H1 (cell line): ENCODE data around the gene RNF220. TPM values are rescaled to one million over a fixed set of nuclear protein-coding genes. Genes with fewer than 3 reads are reported as not detected.
A peak's percentile ranks its signal among the peaks of the same experiment; 100 is the strongest.

Experiments used
- CTCF ChIA-PET: fragments of 300-600 bp; sonication (Branson Sonifier 250); formaldehyde crosslinking; loops from one replicate; lab custom pipeline; 2021; ENCODE audit not compliant: partially characterized antibody; lab: Charles Lee
- POLR2A ChIA-PET: fragments of 300-600 bp; sonication (Branson Sonifier 250); formaldehyde crosslinking; loops from one replicate; lab custom pipeline; 2021; ENCODE audit warnings: inconsistent platforms; ENCODE audit not compliant: partially characterized antibody; lab: Charles Lee
- DNase-seq, 2 experiments: peaks; one replicate each; pipeline versions ENCODE4 v3.0.0 to v3.0.0-alpha.2; 2010 to 2022; ENCODE audit warnings: low spot score in 2 of 2, low read depth in 1 of 2, mixed read lengths in 1 of 2
- FAIRE-seq: peaks from 2 replicates; lab custom pipeline; 2011; peaks lifted over from hg19 to GRCh38; lab: Jason Lieb, UNC
- H2AFZ ChIP-seq: 2 replicates; pipeline ENCODE4 v1.8.1; 2012; ENCODE audit warnings: low read length, inconsistent platforms
- H2AK5ac ChIP-seq: 2 replicates; pipeline ENCODE4 v1.6.1; 2013; ENCODE audit warnings: low read depth, low read length
- H2BK120ac ChIP-seq: replicated peaks from 2 replicates; pipeline ENCODE3; 2013; ENCODE audit warnings: low read depth, low read length, inconsistent platforms
- H2BK12ac ChIP-seq: 2 replicates; pipeline ENCODE4 v1.6.1; 2013; ENCODE audit warnings: low read depth, low read length
- H2BK15ac ChIP-seq: 2 replicates; pipeline ENCODE4 v1.6.1; 2013; ENCODE audit warnings: low read length
- H2BK20ac ChIP-seq: 2 replicates; pipeline ENCODE4 v1.6.1; 2013; ENCODE audit warnings: low read length
- H2BK5ac ChIP-seq: 2 replicates; pipeline ENCODE4 v1.6.1; 2013; ENCODE audit warnings: low read depth, low read length
- H3K14ac ChIP-seq: 2 replicates; pipeline ENCODE4 v1.6.1; 2013; ENCODE audit warnings: inconsistent platforms; ENCODE audit not compliant: insufficient read length
- H3K18ac ChIP-seq: 2 replicates; pipeline ENCODE4 v1.6.1; 2013; ENCODE audit warnings: low read length; ENCODE audit errors: extremely low read depth
- H3K23ac ChIP-seq: 2 replicates; pipeline ENCODE4 v1.6.1; 2013; ENCODE audit warnings: inconsistent platforms; ENCODE audit not compliant: insufficient read length
- H3K23me2 ChIP-seq: 2 replicates; pipeline ENCODE4 v1.6.1; 2013; ENCODE audit warnings: low read depth, low read length
- H3K27ac ChIP-seq: 2 replicates; pipeline ENCODE4 v1.6.1; 2011; ENCODE audit warnings: low read depth, low read length, inconsistent platforms
- H3K27me3 ChIP-seq, 4 experiments: replicated peaks in 1 of 4; 1 replicate in 1 of 4; 2 replicates in 3 of 4; pipeline versions ENCODE4 v1.6.1 to v1.8.1; 2011 to 2013; ENCODE audit warnings: low read length in 3 of 4, mild to moderate bottlenecking in 3 of 4, inconsistent platforms in 2 of 4, mixed read lengths in 2 of 4, moderate library complexity in 1 of 4; ENCODE audit not compliant: control insufficient read depth in 3 of 4, insufficient read depth in 3 of 4; ENCODE audit errors: extremely low read depth in 1 of 4
- H3K36me3 ChIP-seq, 4 experiments: 2 replicates each; pipeline versions ENCODE4 v1.6.1 to v1.8.1; 2011 to 2013; ENCODE audit warnings: mild to moderate bottlenecking in 4 of 4, low read length in 3 of 4, moderate library complexity in 2 of 4, control low read depth in 1 of 4, inconsistent platforms in 1 of 4; ENCODE audit not compliant: insufficient read depth in 4 of 4, control insufficient read depth in 2 of 4
- H3K4ac ChIP-seq: replicated peaks from 2 replicates; pipeline ENCODE3; 2013; ENCODE audit warnings: low read length, low read depth, mixed read lengths, inconsistent platforms; ENCODE audit not compliant: insufficient read length
- H3K4me1 ChIP-seq, 4 experiments: replicated peaks in 1 of 4; 1 replicate in 1 of 4; 2 replicates in 3 of 4; pipeline versions ENCODE4 v1.6.1 to v1.8.1; 2011 to 2013; ENCODE audit warnings: low read length in 3 of 4, inconsistent platforms in 2 of 4, mixed read lengths in 1 of 4; ENCODE audit not compliant: insufficient read depth in 4 of 4, control insufficient read depth in 3 of 4
- H3K4me2 ChIP-seq, 2 experiments: 2 replicates each; pipeline versions ENCODE4 v1.6.1 to v1.8.1; 2011 to 2013; ENCODE audit warnings: low read depth in 2 of 2, low read length in 2 of 2, control low read depth in 1 of 2, inconsistent platforms in 1 of 2, mild to moderate bottlenecking in 1 of 2; ENCODE audit not compliant: insufficient read depth in 1 of 2
- H3K4me3 ChIP-seq, 4 experiments: fragments of 200-600, 300-600 bp in 1 of 4; sonication (generic), shearing (Covaris generic), sonication (Bioruptor Twin) in 1 of 4; 2 replicates each; pipeline versions ENCODE4 v1.5.1 to v1.8.1; 2011 to 2016; ENCODE audit warnings: low read length in 4 of 4, low read depth in 3 of 4, control low read depth in 2 of 4, inconsistent platforms in 2 of 4, mild to moderate bottlenecking in 2 of 4, mixed read lengths in 1 of 4, moderate library complexity in 1 of 4; ENCODE audit not compliant: insufficient read depth in 2 of 4; ENCODE audit errors: extremely low read depth in 1 of 4
- H3K56ac ChIP-seq: replicated peaks from 2 replicates; pipeline ENCODE3; 2013; ENCODE audit warnings: low read depth, mild to moderate bottlenecking, mixed read lengths, low read length, inconsistent platforms; ENCODE audit not compliant: insufficient read length
- H3K79me1 ChIP-seq: 2 replicates; pipeline ENCODE4 v1.6.1; 2013; ENCODE audit warnings: low read depth, low read length, control low read depth
- H3K79me2 ChIP-seq, 2 experiments: 2 replicates each; pipeline versions ENCODE4 v1.6.1 to v1.8.1; 2012 to 2013; ENCODE audit warnings: low read length in 2 of 2, mild to moderate bottlenecking in 2 of 2, inconsistent platforms in 1 of 2; ENCODE audit not compliant: insufficient read depth in 2 of 2, control insufficient read depth in 1 of 2
- H3K9ac ChIP-seq, 4 experiments: replicated peaks in 1 of 4; 1 replicate in 1 of 4; 2 replicates in 3 of 4; pipeline versions ENCODE4 v1.6.1 to v1.8.1; 2011 to 2013; ENCODE audit warnings: low read depth in 3 of 4, low read length in 3 of 4, control low read depth in 2 of 4, mild to moderate bottlenecking in 2 of 4, moderate library complexity in 2 of 4, inconsistent platforms in 1 of 4; ENCODE audit errors: extremely low read depth in 1 of 4
- H3K9me3 ChIP-seq, 2 experiments: 2 replicates each; pipeline versions ENCODE4 v1.6.1 to v1.8.1; 2012 to 2013; ENCODE audit warnings: mild to moderate bottlenecking in 2 of 2, moderate library complexity in 2 of 2, control low read depth in 1 of 2, inconsistent platforms in 1 of 2, low read depth in 1 of 2, low read length in 1 of 2, mixed read lengths in 1 of 2; ENCODE audit not compliant: insufficient read depth in 2 of 2
- H4K20me1 ChIP-seq, 2 experiments: replicated peaks in 1 of 2; 2 replicates each; pipeline versions ENCODE3 to v1.8.1; 2011 to 2013; ENCODE audit warnings: inconsistent platforms in 2 of 2, low read length in 2 of 2, mild to moderate bottlenecking in 1 of 2; ENCODE audit not compliant: insufficient read depth in 2 of 2, control insufficient read depth in 1 of 2
- H4K5ac ChIP-seq: 2 replicates; pipeline ENCODE4 v1.6.1; 2013; ENCODE audit warnings: low read length, low read depth, mixed read lengths, inconsistent platforms; ENCODE audit not compliant: insufficient read length
- H4K8ac ChIP-seq: 2 replicates; pipeline ENCODE4 v1.8.0; 2013; ENCODE audit warnings: mild to moderate bottlenecking, moderate library complexity, low read length, inconsistent platforms; ENCODE audit not compliant: insufficient read depth; ENCODE audit errors: extremely low read depth
- H4K91ac ChIP-seq: replicated peaks from 2 replicates; pipeline ENCODE3; 2013; ENCODE audit warnings: low read length, mixed read lengths, inconsistent platforms; ENCODE audit not compliant: insufficient read length
- CEBPB ChIP-seq: IDR thresholded peaks from 2 replicates; pipeline ENCODE4 v1.6.1; 2012; ENCODE audit warnings: low read depth, low read length
- NRF1 ChIP-seq: IDR thresholded peaks from 2 replicates; pipeline ENCODE4 v1.6.1; 2011; ENCODE audit warnings: mild to moderate bottlenecking, low read depth, low read length, improper control_type of control experiment
- RAD21 ChIP-seq, 2 experiments: IDR thresholded peaks in 1 of 2; conservative IDR thresholded peaks in 1 of 2; 2 replicates each; pipeline ENCODE4 v1.6.1; 2011; ENCODE audit warnings: low read depth in 2 of 2, low read length in 2 of 2, improper control_type of control experiment in 1 of 2, inconsistent platforms in 1 of 2, mild to moderate bottlenecking in 1 of 2, moderate library complexity in 1 of 2
- SP4 ChIP-seq: IDR thresholded peaks from 2 replicates; pipeline ENCODE4 v1.6.1; 2012; ENCODE audit warnings: low read length, inconsistent platforms
- WGBS, 2 experiments: shearing (Covaris generic) in 1 of 2; methylation state at CpG; one replicate each; pipeline versions ENCODE4 v1.1.6 to v1.1.7; 2013 to 2015; ENCODE audit warnings: low lambda C conversion rate in 2 of 2, mixed read lengths in 2 of 2, inconsistent platforms in 1 of 2, low coverage in 1 of 2, missing lambda C conversion rate in 1 of 2; ENCODE audit not compliant: insufficient replicate concordance in 2 of 2, insufficient coverage in 1 of 2, insufficient read length in 1 of 2; ENCODE audit errors: extremely low coverage in 1 of 2, missing lambda C conversion rate in 1 of 2; 5-methylcytosine and 5-hydroxymethylcytosine counted together
- polyA plus RNA-seq, 7 experiments: library from polyadenylated mRNA; depleted of rRNA in 3 of 7; stranded (reverse) in 5 of 7; unstranded in 2 of 7; fragments of >200 nt in 5 of 7; fragments of 200-250 nt in 2 of 7; gene quantifications; 1 replicate in 5 of 7; 2 replicates in 1 of 7; 4 replicates in 1 of 7; pipeline versions ENCODE4 v1.2.1 to v1.2.3, GENCODE V29; 2011 to 2013; ENCODE audit warnings: missing spikeins in 2 of 7, mixed read lengths in 2 of 7
- total RNA-seq: library from RNA; stranded (reverse); fragmentation: NEBNext Ultra II Directional; extraction: Animal tissue kit (Norgen Biotek cat#: 25700); gene quantifications from 2 replicates; pipeline ENCODE4 v1.2.1, GENCODE V29; 2021

RNF220 gene
- total and polyA plus RNA-seq, 2 of the 8 experiments (the other 6 are each of a cell fraction or from before 2014, with no cell fraction given) = 123 to 160 TPM

DNA sequence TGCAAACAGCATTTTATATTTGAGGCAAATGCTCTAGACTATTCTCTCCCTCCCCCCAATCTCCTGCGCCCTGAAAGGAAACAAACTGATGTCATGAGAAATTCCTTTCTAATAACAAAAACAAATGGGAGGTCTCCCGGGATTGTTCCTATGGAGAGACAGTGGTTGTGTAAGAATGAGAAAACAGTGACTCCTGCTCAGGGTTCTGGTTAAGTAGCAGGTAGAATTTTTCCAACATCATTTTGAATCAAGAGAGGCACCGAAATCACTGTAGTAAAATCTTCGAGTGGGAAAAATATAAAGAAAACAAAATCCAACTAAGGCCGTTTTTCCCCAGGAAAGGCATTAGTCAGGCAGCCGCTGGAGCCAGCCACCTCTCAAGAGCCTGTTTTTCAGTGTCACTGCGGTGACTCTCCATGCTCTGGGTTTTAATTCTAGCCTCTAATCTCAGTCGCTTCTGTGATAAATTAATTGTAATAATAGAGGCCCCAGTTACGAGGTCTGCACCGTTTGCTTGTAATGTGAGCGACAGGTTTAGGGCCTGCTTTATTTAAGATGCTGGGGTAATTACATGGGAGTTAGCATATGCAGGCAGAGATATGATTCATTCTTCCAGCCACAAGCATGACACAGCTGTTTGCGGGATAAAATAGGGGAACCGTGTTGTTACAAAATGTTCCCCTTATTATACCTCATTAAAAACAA, 80.3 kb downstream of the RNF220 start:
- CTCF ChIA-PET = interaction anchor here (0.9 to 2.3 kb wide), 10 partner anchors 11 to 107 kb away, joined by 3 to 12 read pairs (median 4); partner anchors contain the start of gene RNF220
- H3K79me1 ChIP-seq = no peaks in the 10 kb centered on the region
- no peak overlapping the region for H2AFZ ChIP-seq
- no peaks in the 10 kb centered on the region for H3K27me3 ChIP-seq
- H3K9ac ChIP-seq = no peak overlapping the region
- H2BK12ac ChIP-seq = no peak overlapping the region; the same call in 1 of the 2 replicates
- H3K56ac ChIP-seq = no peak overlapping the region
- H3K4ac ChIP-seq = no peak overlapping the region
- no peak overlapping the region for H3K18ac ChIP-seq
- H3K23ac ChIP-seq = no peak overlapping the region
- no peak overlapping the region for H2BK120ac ChIP-seq
- no peak overlapping the region for H2BK20ac ChIP-seq
- peaks cover 6 to 17% (median 11%) of the 10 kb centered on the region in 4 experiments; a peak in 6 of 7 replicates for H3K4me1 ChIP-seq
- no peaks in the 10 kb centered on the region; a peak in 1 of 4 replicates for H3K79me2 ChIP-seq
- no peaks in the 10 kb centered on the region for H3K9me3 ChIP-seq
- TF ChIP-seq CEBPB (0 out of 2 replicates have a peak, but pooled peaks have one; percentile 44), NRF1 (no peak), RAD21 (IDR thresholded peaks at IDR 0.05 in 1 of 2, conservative IDR thresholded peaks at IDR 0.05 in 1 of 2; ENCODE audit: low read depth in 2 of 2, low read length in 2 of 2) (no peak), SP4 (no peak)
- TF ChIP-seq, all 59 proteins: peak for 1
- POLR2A ChIA-PET = interaction anchor here (0.7 to 1.6 kb wide), 3 partner anchors 10 to 58 kb away, joined by 3 to 7 read pairs (median 3); no protein-coding TSS in a partner anchor
- Histone ChIP-seq H3K4me3 (no peak overlapping the region), H2BK15ac (no peak overlapping the region), H4K5ac (no peak overlapping the region), H3K36me3 (no peaks in the 10 kb centered on the region), H4K91ac (no peak overlapping the region), H2BK5ac (no peak overlapping the region), H3K14ac (no peak overlapping the region), H2AK5ac (no peak overlapping the region), H3K23me2 (no peaks in the 10 kb centered on the region), H3K27ac (no peak overlapping the region), H3K4me2 (no peak overlapping the region; a peak in 1 of 4 replicates), H4K8ac (no peak overlapping the region), H4K20me1 (no peaks in the 10 kb centered on the region)
- WGBS, 2 experiments = 79% methylated on average over 13 of the region's 13 CpGs; no CpG with 5 or more reads in 1 of the 2 experiments
- FAIRE-seq (no peak), DNase-seq (no peak)
